ENCODE results near the gene DROSHA. TPM values are rescaled to one million over a fixed set of nuclear protein-coding genes. Genes with fewer than 3 reads are reported as not detected.
"Not testable (repeated sequence)": the region's sequence is repeated elsewhere in the genome, so short reads cannot be mapped to it uniquely, and the experiment has no call there.

DROSHA gene
- total RNA-seq, 3 donors from 2014 or later: 31.5 to 52.5 (median 50.8) TPM

GRCh38 chr5:31397926-31398557 lies 133.9 kb downstream of the DROSHA start:
- H3K4me1 ChIP-seq: no peaks in the 10 kb centered on the region
- DNase-seq (ENCODE audit: low spot score in 2 of 2): no peak
- H3K4me3 ChIP-seq: no peak overlapping the region
- H3K27ac ChIP-seq: no peak overlapping the region
- intact Hi-C loops (cut with DNase I; ENCODE audit: low total_unique reads): no loop called here
- no peaks in the 10 kb centered on the region for H3K27me3 ChIP-seq
- H3K36me3 ChIP-seq: no peaks in the 10 kb centered on the region
- TF ChIP-seq, protein P1, sequence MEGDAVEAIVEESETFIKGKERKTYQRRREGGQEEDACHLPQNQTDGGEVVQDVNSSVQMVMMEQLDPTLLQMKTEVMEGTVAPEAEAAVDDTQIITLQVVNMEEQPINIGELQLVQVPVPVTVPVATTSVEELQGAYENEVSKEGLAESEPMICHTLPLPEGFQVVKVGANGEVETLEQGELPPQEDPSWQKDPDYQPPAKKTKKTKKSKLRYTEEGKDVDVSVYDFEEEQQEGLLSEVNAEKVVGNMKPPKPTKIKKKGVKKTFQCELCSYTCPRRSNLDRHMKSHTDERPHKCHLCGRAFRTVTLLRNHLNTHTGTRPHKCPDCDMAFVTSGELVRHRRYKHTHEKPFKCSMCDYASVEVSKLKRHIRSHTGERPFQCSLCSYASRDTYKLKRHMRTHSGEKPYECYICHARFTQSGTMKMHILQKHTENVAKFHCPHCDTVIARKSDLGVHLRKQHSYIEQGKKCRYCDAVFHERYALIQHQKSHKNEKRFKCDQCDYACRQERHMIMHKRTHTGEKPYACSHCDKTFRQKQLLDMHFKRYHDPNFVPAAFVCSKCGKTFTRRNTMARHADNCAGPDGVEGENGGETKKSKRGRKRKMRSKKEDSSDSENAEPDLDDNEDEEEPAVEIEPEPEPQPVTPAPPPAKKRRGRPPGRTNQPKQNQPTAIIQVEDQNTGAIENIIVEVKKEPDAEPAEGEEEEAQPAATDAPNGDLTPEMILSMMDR (IDR thresholded peaks at IDR 0.05): no peak
- TF ChIP-seq POLR2AphosphoS5 (IDR thresholded peaks at IDR 0.05) (no peak), POLR2A (IDR thresholded peaks at IDR 0.05) (no peak)
- no peaks in the 10 kb centered on the region for H3K9me3 ChIP-seq

GRCh38 chr5:31396611-31397295 lies 135.1 kb downstream of the DROSHA start:
- no peaks in the 10 kb centered on the region for H3K36me3 ChIP-seq
- intact Hi-C loops (cut with DNase I; ENCODE audit: low total_unique reads): no loop called here
- H3K4me3 ChIP-seq: no peak overlapping the region
- no peak for DNase-seq (ENCODE audit: low spot score in 2 of 2)
- no peaks in the 10 kb centered on the region for H3K4me1 ChIP-seq
- no peak overlapping the region for H3K27ac ChIP-seq
- H3K9me3 ChIP-seq: no peaks in the 10 kb centered on the region
- TF ChIP-seq POLR2AphosphoS5 (IDR thresholded peaks at IDR 0.05): no peak
- TF ChIP-seq, protein P1 (IDR thresholded peaks at IDR 0.05): no peak
- no peak for TF ChIP-seq POLR2A (IDR thresholded peaks at IDR 0.05)
- no peaks in the 10 kb centered on the region for H3K27me3 ChIP-seq

DNA sequence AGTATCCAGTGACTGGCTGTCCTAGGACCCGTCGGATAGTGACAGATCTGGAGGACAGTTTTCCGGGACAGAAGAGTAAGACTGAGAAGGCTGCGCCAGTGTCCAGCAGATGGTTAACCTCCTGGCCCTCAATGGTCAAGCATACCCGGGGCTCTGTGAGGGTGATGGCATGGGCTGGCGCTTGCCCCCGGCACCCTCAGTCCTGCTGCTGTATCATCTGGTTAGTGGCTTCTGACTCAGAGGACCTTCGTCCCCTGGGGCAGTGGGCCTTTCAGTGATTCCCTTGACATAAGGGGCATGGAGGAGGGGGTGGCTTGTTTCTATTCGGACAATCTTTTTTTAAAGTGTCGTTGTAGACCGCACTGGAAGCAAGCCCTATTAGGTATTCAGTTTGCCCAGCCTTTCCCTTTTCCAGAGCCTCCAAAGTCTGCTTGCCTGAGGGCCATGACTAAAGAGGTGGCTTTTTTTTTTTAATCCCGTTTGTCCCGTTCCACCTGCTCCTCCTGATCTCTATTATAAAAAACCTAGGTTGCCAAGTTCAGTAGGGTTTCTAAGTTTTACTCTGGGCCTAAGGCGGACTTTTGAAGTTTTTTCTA lies 136.3 kb downstream of the DROSHA start:
- peak in 1 of 2 donors; percentile 53 for DNase-seq (ENCODE audit: low spot score in 2 of 2)
- H3K36me3 ChIP-seq; H3K9me3 ChIP-seq; H3K27me3 ChIP-seq; H3K4me3 ChIP-seq; H3K4me1 ChIP-seq; intact Hi-C loops (cut with DNase I; ENCODE audit: low total_unique reads): not testable (repeated sequence)
- peak overlapping the region in 1 of 2 donors; percentile 25 for H3K27ac ChIP-seq

DNA sequence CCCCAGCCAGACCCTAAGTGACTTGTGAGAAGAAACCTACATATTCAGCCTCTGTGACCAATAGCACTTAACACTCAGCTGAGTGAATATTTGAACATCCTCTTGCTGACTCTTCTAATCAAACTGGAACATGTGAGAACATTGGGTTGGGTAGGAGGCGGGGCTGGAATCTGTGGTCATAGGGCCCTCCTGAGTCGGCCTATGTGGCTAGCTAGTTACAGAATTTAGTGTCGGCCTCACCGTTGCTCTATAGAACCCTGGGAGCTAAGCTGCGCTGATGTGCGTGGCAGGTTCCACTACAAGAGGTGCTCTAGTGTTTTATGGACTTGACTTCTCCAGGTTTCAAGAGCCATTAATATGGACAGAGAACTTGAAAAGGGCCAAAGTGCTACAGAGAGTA lies 138.8 kb downstream of the DROSHA start:
- TF ChIP-seq POLR2A (IDR thresholded peaks at IDR 0.05): no peak
- TF ChIP-seq POLR2AphosphoS5 (IDR thresholded peaks at IDR 0.05): no peak
- TF ChIP-seq, protein P1 (IDR thresholded peaks at IDR 0.05): no peak
- H3K27ac ChIP-seq: no peak overlapping the region
- no peaks in the 10 kb centered on the region for H3K27me3 ChIP-seq
- no peaks in the 10 kb centered on the region for H3K36me3 ChIP-seq
- no peak for DNase-seq (ENCODE audit: low spot score in 2 of 2)
- H3K4me3 ChIP-seq: no peak overlapping the region
- H3K4me1 ChIP-seq: no peaks in the 10 kb centered on the region
- peaks cover 8 to 12% of the 10 kb centered on the region in 2 donors for H3K9me3 ChIP-seq
- intact Hi-C loops (cut with DNase I; ENCODE audit: low total_unique reads): no loop called here

- DNase-seq (ENCODE audit: low spot score in 2 of 2): no peak
- H3K27ac ChIP-seq: no peak overlapping the region
- H3K36me3 ChIP-seq: no peaks in the 10 kb centered on the region
- H3K4me3 ChIP-seq: no peak overlapping the region
- TF ChIP-seq POLR2A (IDR thresholded peaks at IDR 0.05): no peak
- TF ChIP-seq, protein P1 (IDR thresholded peaks at IDR 0.05): no peak
- TF ChIP-seq POLR2AphosphoS5 (IDR thresholded peaks at IDR 0.05): no peak
- H3K4me1 ChIP-seq: no peaks in the 10 kb centered on the region
- H3K9me3 ChIP-seq: peaks cover 8 to 20% of the 10 kb centered on the region in 2 donors
- no peaks in the 10 kb centered on the region for H3K27me3 ChIP-seq
- intact Hi-C loops (cut with DNase I; ENCODE audit: low total_unique reads): no loop called here
Measured at GRCh38 chr5:31392061-31392460, 139.8 kb downstream of the DROSHA start.

All from breast epithelium (tissue), 4 donors.